ENCODE data around the gene S100A2.
A peak's percentile ranks its signal among the peaks of the same experiment; 100 is the strongest.

DNA sequence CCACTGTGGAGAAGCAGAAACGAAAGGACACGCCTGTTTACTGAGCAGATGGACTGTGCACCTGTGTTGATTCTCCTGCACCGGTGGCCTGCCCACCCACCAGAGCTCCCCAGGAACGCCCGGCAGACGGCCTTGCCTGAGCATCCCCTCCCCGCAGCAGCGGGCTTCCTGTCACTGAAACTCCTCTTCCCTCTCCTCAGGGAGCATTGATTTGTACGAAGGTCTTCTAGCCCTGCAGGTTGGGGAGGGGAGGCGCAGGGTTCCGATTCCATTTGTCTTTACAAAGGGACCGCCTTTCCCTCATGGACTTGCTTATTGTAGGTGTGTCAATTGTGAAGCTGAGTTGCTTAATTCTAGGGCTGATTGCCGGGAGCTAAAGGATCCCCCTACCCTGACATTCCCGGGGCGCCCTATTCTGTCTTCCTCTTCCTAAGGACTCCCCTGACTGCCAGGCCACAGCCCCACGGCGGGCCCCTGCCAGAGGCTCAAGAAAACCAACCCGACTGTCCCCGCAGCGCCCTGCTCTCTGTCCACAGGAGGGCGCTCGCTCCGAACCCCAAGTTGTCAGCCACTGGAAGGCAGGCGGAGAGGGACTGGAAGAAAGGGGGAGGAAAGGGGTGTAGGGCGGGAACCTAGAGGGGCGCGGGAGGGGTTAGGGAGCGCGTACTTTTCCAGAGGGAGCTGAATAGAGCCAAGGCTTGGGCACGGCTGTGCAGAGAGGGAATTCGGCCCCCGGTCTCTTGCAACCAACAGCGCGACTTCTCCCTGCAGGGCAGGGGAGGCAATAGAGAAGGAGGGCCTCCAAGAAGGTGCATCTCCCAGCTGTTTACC lies 32.7 kb downstream of the S100A2 start:
- TF ChIP-seq, protein P1, sequence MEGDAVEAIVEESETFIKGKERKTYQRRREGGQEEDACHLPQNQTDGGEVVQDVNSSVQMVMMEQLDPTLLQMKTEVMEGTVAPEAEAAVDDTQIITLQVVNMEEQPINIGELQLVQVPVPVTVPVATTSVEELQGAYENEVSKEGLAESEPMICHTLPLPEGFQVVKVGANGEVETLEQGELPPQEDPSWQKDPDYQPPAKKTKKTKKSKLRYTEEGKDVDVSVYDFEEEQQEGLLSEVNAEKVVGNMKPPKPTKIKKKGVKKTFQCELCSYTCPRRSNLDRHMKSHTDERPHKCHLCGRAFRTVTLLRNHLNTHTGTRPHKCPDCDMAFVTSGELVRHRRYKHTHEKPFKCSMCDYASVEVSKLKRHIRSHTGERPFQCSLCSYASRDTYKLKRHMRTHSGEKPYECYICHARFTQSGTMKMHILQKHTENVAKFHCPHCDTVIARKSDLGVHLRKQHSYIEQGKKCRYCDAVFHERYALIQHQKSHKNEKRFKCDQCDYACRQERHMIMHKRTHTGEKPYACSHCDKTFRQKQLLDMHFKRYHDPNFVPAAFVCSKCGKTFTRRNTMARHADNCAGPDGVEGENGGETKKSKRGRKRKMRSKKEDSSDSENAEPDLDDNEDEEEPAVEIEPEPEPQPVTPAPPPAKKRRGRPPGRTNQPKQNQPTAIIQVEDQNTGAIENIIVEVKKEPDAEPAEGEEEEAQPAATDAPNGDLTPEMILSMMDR (IDR thresholded peaks at IDR 0.05): peak; percentile 77 to 97 (median 94)
- peak in 1 of 4 donors; percentile 39 for TF ChIP-seq POLR2A (IDR thresholded peaks at IDR 0.05)

Data from esophagus squamous epithelium (tissue), 4 donors.